ENCODE measurements around the gene RXRB.

Gene RXRB

DNA sequence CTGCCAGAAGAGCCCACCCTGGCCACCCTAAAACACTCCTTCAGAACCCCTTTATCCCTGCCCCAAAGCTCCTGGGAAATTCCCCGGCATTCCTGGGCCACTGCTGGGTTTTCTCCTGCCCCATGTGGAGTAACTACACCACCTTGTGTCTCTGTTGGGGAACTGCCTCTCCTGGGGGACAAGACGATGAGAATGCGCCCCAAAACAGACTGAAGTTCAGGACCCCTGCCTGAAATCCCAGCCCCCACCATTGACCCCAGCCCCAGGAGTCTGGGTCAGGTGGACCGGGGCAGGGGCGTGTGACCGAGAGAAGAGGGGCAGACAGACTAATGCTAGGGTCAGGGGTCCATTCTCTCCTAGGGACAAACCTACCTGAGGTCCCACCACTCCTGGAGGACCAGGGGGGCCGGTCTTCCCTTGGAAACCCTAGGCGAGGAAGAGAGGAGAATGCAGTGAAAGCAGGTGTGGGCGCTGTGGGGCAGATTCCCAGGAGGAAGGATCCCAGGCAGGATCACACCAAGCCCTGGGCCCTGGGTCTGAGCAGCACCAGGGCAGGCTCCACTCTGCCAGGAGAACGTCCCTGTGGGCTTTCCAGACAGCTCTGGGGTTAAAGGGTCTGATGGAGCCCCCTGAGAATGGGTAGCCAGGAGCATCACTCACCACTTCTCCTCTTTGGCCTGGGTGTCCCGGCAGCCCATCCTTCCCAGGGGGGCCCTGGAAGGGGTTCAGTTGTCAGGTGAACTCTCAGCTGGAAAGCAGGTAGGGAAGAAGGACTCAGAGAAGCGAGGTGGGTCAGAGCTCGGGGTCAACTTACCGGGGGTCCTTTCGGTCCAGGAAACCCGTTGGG is 27.6 kb downstream of the RXRB start:
- no peak overlapping the region for H3K27ac ChIP-seq
- TF ChIP-seq CTCF (conservative IDR thresholded peaks at IDR 0.05) (no peak; the same call in 1 of the 2 replicates), ZFX (IDR thresholded peaks at IDR 0.05) (no peak)

DNA sequence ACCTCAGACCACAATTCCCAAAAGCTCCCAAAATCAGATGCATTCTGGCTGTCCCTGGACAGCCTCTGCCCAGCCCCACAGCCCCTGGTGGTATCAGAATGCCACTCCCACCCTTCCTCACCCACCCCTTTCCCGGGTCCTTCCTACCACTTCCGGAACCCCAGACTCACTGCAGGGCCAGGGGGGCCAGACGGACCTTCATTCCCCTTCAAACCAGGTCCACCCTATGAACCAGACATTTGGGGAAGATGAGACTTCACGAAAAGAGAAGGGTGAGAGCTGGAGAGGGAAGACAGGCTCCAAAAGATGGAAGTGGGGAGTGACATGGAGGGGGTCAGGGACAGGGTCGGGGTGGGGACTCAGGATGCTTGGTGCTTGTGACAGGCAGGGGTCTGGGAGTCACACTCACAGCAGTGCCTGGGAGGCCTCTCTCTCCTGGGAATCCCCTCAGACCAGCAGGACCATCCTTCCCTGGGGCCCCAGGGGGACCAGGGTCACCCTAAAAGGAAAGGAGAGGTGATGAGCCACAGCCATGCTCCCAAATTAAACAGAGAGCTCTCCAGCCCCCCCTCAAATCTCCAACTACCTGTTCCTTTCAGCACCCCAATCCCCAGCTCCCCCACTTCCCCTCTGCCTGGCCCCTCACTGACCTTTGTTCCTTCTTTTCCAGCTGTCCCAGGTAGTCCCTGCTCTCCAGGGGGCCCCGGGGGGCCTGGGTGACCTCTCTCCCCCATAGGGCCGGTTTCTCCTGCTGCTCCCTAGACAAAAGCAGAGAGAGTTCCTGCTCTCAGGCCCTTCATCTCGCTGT is 28.4 kb downstream of the RXRB start:
- no peak for TF ChIP-seq ZFX (IDR thresholded peaks at IDR 0.05)
- TF ChIP-seq CTCF (conservative IDR thresholded peaks at IDR 0.05): no peak
- H3K27ac ChIP-seq: no peak overlapping the region

DNA sequence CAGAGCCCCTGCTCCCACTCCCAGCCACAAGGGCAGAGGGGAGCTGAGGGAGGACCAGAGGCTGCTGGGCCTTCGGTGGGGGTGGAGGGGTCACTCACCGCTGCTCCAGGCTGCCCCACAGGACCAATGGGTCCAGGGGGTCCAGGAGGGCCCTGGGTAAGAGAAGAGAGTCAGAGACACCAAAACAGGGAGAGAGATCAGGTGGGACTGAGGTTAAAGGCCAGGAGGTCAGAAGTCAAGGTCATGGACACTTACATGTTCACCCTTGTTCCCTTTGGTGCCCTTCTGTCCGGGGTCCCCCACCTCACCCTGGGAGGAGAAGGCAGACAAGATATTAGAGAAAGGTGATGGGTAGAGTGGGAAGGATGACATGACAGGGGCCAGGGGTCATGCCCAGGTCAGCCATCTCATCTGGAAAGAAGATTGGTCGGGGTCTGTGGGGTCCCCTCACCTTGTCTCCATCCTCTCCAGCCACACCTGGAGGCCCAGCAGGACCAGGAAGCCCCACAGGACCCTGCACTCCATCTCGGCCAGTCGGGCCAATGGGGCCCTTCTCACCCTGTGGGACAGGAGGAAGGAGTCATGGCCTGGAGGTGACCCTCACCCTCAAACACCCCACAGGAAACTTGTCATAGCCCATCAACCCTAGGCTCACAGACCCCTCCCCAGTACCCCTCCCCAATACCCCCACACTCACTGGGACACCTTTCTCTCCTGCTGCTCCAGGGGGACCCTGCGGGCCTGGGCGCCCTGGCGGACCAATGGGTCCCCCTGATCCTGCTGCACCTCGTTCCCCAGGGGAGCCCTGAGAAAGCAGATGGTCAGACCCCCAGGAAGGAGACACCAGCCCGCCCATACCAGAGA is 29.2 kb downstream of the RXRB start:
- H3K27ac ChIP-seq: no peak overlapping the region
- TF ChIP-seq ZFX (IDR thresholded peaks at IDR 0.05) (no peak), CTCF (conservative IDR thresholded peaks at IDR 0.05) (no peak)

DNA sequence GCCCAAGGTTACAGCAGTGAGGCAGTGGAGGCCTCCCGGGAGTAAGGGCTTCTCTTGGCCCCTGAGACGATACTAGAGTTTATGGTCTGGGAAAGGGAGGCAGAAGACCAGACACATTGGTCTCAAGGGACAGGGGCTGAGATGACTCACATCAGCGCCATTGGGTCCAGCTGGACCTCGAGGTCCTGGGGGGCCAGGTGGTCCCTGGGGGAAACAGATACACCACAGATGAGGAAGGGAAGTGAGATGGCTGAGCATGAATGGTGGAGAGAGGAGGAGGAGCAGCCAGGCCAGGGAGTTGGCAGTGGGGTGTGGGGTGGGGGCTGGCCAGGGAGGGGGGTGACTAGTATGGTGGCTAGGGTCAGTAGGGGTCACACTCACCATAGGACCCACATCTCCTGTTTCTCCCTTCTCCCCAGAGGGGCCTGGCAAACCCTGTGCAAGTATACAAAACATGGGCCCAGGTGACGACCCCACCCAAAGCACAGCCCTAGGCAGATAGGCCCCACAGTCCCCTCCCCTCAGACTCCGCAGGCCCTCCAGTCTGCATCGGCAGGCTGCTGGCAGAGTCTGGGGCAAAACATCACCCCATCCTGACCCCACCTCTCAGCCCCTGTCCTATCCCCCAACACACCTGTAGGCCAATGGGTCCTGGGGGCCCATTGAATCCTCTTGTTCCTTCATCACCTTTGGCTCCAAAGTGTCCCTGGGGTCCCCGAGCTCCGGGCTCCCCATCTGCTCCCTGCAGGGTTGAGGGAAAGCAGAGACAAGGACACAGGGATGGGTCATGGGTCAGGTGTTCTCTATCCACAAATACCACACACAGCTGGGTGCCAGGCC is 30.1 kb downstream of the RXRB start:
- TF ChIP-seq ZFX (IDR thresholded peaks at IDR 0.05) (no peak), CTCF (conservative IDR thresholded peaks at IDR 0.05) (no peak)

DNA sequence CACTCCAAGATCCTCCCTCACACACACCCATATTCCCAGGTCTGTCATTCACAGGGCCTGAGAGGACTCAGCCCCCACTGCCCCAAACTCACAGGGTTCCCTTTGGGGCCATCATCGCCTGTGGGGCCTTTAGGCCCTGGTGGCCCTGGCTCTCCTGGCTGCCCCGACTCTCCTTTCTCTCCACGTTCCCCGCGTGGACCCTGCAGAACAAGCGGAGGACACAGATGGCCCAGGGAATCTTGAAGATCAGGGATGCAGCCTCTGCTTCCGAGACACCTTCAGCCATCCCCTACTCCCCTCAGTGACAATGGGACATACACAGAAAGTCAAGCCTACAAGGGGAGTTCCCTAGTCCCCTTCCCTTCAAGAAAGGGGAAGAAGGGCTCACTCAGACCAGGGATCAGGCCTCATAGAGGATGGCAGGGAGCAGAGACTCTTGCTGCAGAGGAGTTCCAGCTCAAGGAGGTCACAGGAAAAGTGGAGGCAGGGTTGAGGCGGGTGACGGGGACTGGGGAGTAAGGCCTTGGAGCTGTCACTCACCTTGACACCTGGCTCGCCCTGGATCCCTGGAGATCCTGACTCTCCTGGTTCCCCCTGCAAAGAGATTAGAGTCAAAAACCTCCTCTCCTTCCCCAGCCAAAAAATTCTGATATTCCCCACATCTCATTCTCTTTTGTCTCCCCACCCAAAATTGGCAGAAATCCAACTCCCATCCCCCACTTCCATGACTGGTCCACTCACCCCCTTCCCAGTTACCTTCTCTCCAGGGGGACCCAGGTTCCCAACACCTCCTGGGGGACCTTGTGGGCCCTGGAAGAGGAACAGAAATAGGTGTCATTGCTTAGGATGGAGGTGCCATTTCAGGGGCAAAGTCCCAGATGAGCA is 30.9 kb downstream of the RXRB start:
- TF ChIP-seq CTCF (conservative IDR thresholded peaks at IDR 0.05) (no peak), ZFX (IDR thresholded peaks at IDR 0.05) (no peak)

More for the DNA sequence above, 30.1 kb downstream of the RXRB start:
- no peak overlapping the region for H3K27ac ChIP-seq

GRCh38 chr6:33168639-33169038 is 31.8 kb downstream of the RXRB start:
- no peak overlapping the region for H3K27ac ChIP-seq
- no peak for TF ChIP-seq CTCF (conservative IDR thresholded peaks at IDR 0.05)
- no peak for TF ChIP-seq ZFX (IDR thresholded peaks at IDR 0.05)

More for the DNA sequence above, 30.9 kb downstream of the RXRB start:
- no peak overlapping the region for H3K27ac ChIP-seq
